Astrocyte (in vitro differentiated cells and primary cell): ENCODE data around the gene CEACAM19. TPM values are rescaled to one million over a fixed set of nuclear protein-coding genes. Genes with fewer than 3 reads are reported as not detected.

Experiments used
- DNase-seq: peaks from one replicate; pipeline ENCODE4 v3.0.0-alpha.2; 2010; ENCODE audit warnings: low read depth
- FAIRE-seq: peaks from 2 replicates; lab custom pipeline; 2011; peaks lifted over from hg19 to GRCh38; lab: Jason Lieb, UNC
- H2AFZ ChIP-seq: 2 replicates; pipeline ENCODE4 v1.6.0; 2012; ENCODE audit warnings: low read depth, low read length, inconsistent platforms
- H3K27ac ChIP-seq: 2 replicates; pipeline ENCODE4 v1.5.1; 2011; ENCODE audit warnings: low read depth, low read length, inconsistent platforms
- H3K27me3 ChIP-seq: 2 replicates; pipeline ENCODE4 v1.6.0; 2011; ENCODE audit warnings: low read length, inconsistent platforms; ENCODE audit not compliant: insufficient read depth
- H3K36me3 ChIP-seq: 2 replicates; pipeline ENCODE4 v1.5.1; 2011; ENCODE audit warnings: low read length, inconsistent platforms; ENCODE audit not compliant: insufficient read depth
- H3K4me1 ChIP-seq: 2 replicates; pipeline ENCODE4 v1.5.1; 2011; ENCODE audit warnings: low read length, inconsistent platforms; ENCODE audit not compliant: insufficient read depth
- H3K4me2 ChIP-seq: 2 replicates; pipeline ENCODE4 v1.6.0; 2012; ENCODE audit warnings: low read length, inconsistent platforms
- H3K4me3 ChIP-seq: 2 replicates; pipeline ENCODE4 v1.5.1; 2011; ENCODE audit warnings: low read depth, mild to moderate bottlenecking, low read length, inconsistent platforms; ENCODE audit not compliant: insufficient read depth
- H3K79me2 ChIP-seq: 2 replicates; pipeline ENCODE4 v1.6.0; 2012; ENCODE audit warnings: mild to moderate bottlenecking, low read length, inconsistent platforms; ENCODE audit not compliant: insufficient read depth
- H3K9ac ChIP-seq: 2 replicates; pipeline ENCODE4 v1.6.0; 2012; ENCODE audit warnings: mild to moderate bottlenecking, low read length, inconsistent platforms
- H3K9me3 ChIP-seq: 2 replicates; pipeline ENCODE4 v1.5.1; 2012; ENCODE audit warnings: low read depth, mild to moderate bottlenecking, low read length, inconsistent platforms; ENCODE audit not compliant: insufficient read depth
- H4K20me1 ChIP-seq: 2 replicates; pipeline ENCODE4 v1.6.0; 2012; ENCODE audit warnings: low read length, inconsistent platforms; ENCODE audit not compliant: insufficient read depth
- H3K27ac Mint-ChIP-seq: one replicate; pipeline ENCODE4 v1.8.0; 2021; ENCODE audit warnings: mild to moderate bottlenecking, mixed read lengths; ENCODE audit not compliant: unreplicated experiment
- H3K27me3 Mint-ChIP-seq: one replicate; pipeline ENCODE4 v1.8.0; 2021; ENCODE audit warnings: low read depth, mixed read lengths; ENCODE audit not compliant: unreplicated experiment
- H3K36me3 Mint-ChIP-seq: one replicate; pipeline ENCODE4 v1.8.0; 2021; ENCODE audit warnings: low read depth, mixed read lengths; ENCODE audit not compliant: unreplicated experiment
- H3K4me1 Mint-ChIP-seq: one replicate; pipeline ENCODE4 v1.8.0; 2021; ENCODE audit warnings: low read depth, mixed read lengths; ENCODE audit not compliant: unreplicated experiment
- H3K4me3 Mint-ChIP-seq: one replicate; pipeline ENCODE4 v1.8.0; 2021; ENCODE audit warnings: mild to moderate bottlenecking, moderate library complexity, mixed read lengths; ENCODE audit not compliant: unreplicated experiment
- H3K9me3 Mint-ChIP-seq: one replicate; pipeline ENCODE4 v1.8.0; 2021; ENCODE audit warnings: mild to moderate bottlenecking, mixed read lengths; ENCODE audit not compliant: unreplicated experiment
- EZH2 ChIP-seq: IDR thresholded peaks from 2 replicates; pipeline ENCODE4 v1.6.1; 2012; ENCODE audit warnings: mild to moderate bottlenecking, low read length, inconsistent platforms; ENCODE audit not compliant: insufficient read depth
- total RNA-seq: library from RNA; stranded (reverse); gene quantifications from 2 replicates; pipeline ENCODE4 v1.2.1, GENCODE V29; 2021
- TF ChIP-seq, protein P1 (sequence below): IDR thresholded peaks from 2 replicates; pipeline ENCODE4 v1.5.1; 2011; ENCODE audit warnings: low read depth, mild to moderate bottlenecking, inconsistent platforms, low read length, moderate library complexity; ENCODE audit not compliant: insufficient read depth

Gene CEACAM19
- total RNA-seq, 1 donor from 2014 or later = 8.0 TPM

DNA sequence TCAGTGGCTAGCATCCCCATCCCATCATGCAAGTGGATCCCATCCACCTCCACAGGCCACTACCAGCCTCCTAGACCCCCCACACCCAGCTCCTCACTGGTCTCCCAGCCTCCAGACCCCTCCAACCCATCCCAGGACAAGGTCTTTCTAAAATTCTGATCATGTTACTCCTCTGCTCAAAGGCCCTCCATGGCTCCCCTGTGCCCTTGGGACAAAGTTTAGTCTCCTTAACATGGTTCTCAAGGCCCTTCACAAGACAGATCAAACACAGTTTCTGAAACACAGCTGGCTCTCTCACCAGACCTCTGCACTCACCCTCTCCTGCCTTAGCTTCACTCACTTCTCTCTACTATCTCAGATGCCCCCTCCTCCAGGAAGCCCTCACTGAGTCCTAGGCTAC lies 9.3 kb downstream of the CEACAM19 start:
- Histone ChIP-seq H3K9me3 (no peaks in the 10 kb centered on the region), H3K27me3 (no peaks in the 10 kb centered on the region), H3K9ac (no peak overlapping the region), H3K36me3 (no peaks in the 10 kb centered on the region), H3K79me2 (no peaks in the 10 kb centered on the region), H2AFZ (no peak overlapping the region), H3K4me3 (no peak overlapping the region), H3K4me2 (no peak overlapping the region), H3K27ac (no peak overlapping the region), H4K20me1 (no peaks in the 10 kb centered on the region), H3K4me1 (peaks cover 14% of the 10 kb centered on the region)
- Mint-ChIP-seq H3K36me3 (peaks cover 17% of the 10 kb centered on the region), H3K4me1 (peaks cover 11% of the 10 kb centered on the region), H3K4me3 (no peak overlapping the region), H3K27me3 (no peaks in the 10 kb centered on the region), H3K27ac (no peak overlapping the region), H3K9me3 (peaks cover 5% of the 10 kb centered on the region)
- TF ChIP-seq, protein P1, sequence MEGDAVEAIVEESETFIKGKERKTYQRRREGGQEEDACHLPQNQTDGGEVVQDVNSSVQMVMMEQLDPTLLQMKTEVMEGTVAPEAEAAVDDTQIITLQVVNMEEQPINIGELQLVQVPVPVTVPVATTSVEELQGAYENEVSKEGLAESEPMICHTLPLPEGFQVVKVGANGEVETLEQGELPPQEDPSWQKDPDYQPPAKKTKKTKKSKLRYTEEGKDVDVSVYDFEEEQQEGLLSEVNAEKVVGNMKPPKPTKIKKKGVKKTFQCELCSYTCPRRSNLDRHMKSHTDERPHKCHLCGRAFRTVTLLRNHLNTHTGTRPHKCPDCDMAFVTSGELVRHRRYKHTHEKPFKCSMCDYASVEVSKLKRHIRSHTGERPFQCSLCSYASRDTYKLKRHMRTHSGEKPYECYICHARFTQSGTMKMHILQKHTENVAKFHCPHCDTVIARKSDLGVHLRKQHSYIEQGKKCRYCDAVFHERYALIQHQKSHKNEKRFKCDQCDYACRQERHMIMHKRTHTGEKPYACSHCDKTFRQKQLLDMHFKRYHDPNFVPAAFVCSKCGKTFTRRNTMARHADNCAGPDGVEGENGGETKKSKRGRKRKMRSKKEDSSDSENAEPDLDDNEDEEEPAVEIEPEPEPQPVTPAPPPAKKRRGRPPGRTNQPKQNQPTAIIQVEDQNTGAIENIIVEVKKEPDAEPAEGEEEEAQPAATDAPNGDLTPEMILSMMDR = no peak
- DNase-seq = no peak
- no peak for FAIRE-seq

DNA sequence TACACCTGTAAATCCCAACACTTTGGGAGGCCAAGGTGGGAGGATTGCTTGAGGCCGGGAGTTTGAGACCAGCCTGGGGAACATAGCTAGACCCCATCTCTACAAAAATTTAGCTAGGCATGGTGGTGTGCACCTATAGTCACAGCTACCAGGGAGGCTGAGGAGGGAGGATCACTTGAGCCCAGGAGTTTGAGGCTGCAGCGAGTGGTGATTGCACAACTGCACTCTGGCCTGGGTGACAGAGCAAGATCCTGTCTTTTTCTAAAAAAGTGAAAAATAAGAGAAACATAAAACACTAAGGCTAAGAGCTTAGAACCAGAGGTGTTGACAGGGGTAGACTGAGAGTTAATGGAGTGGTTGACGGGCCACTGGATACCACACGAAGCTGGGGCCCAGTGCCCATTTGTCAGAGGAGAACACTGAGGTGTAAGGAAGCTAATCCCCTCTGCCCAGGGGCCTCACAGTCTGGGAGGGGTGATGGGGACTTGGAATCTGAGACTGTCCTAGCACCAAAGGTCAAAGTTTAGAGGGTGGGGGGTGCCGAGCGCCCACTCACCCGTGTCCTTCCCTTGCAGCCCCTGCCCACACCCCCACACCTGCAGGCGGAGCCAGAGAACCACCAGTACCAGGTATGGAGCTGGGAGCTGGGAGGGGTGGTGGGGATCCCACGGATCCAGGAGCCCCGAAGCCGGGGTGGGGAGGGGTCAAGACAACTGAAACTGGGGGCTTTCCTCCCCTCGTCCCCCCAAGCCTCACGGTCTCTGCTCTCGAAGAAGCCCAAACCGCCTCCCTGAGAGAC lies 10.9 kb downstream of the CEACAM19 start:
- no peaks in the 10 kb centered on the region for H3K79me2 ChIP-seq
- no peaks in the 10 kb centered on the region for H3K9me3 Mint-ChIP-seq
- FAIRE-seq (no peak), DNase-seq (no peak)
- TF ChIP-seq, protein P1 = no peak
- no peak for TF ChIP-seq EZH2
- no peaks in the 10 kb centered on the region for H3K27me3 ChIP-seq
- peaks cover 16% of the 10 kb centered on the region for H3K4me1 ChIP-seq
- H3K27ac ChIP-seq = no peak overlapping the region
- H3K9ac ChIP-seq = no peak overlapping the region
- H4K20me1 ChIP-seq = no peaks in the 10 kb centered on the region
- H3K4me3 Mint-ChIP-seq = no peak overlapping the region
- H2AFZ ChIP-seq = no peak overlapping the region
- no peaks in the 10 kb centered on the region for H3K27me3 Mint-ChIP-seq
- no peak overlapping the region for H3K4me3 ChIP-seq
- H3K27ac Mint-ChIP-seq = no peak overlapping the region
- no peaks in the 10 kb centered on the region for H3K9me3 ChIP-seq
- H3K36me3 Mint-ChIP-seq = peaks cover 12% of the 10 kb centered on the region
- H3K4me1 Mint-ChIP-seq = peaks cover 13% of the 10 kb centered on the region
- H3K4me2 ChIP-seq = no peak overlapping the region
- no peaks in the 10 kb centered on the region for H3K36me3 ChIP-seq

DNA sequence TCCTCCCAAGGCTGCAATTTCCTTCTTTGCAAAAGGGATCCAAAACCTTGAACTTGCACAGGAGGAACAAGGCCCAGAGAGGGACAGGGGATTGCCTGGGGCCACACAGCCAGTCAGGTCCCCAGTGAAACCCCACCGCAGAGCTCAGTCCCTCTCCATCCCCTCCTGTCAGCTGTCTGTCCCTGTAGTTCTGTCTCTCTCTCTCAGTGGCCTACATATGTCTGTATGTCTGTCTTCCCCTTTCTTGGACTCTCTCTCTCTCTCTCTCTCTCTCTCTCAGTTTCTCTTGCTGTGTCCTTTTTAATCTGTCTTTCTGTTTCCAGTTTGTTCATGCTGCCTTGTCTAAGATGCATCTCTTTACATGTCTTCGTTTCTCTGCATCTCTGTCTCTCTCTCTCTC lies 11.5 kb downstream of the CEACAM19 start:
- Histone ChIP-seq H3K36me3 (no peaks in the 10 kb centered on the region), H4K20me1 (no peaks in the 10 kb centered on the region), H3K4me3 (no peak overlapping the region), H3K9me3 (no peaks in the 10 kb centered on the region), H3K9ac (no peak overlapping the region), H3K4me2 (no peak overlapping the region), H3K79me2 (no peaks in the 10 kb centered on the region), H2AFZ (no peak overlapping the region), H3K4me1 (peaks cover 12% of the 10 kb centered on the region), H3K27me3 (no peaks in the 10 kb centered on the region), H3K27ac (no peak overlapping the region)
- Mint-ChIP-seq H3K4me3 (no peak overlapping the region), H3K27ac (no peak overlapping the region), H3K27me3 (peaks cover under 1% of the 10 kb centered on the region), H3K9me3 (no peaks in the 10 kb centered on the region), H3K4me1 (peaks cover 9% of the 10 kb centered on the region), H3K36me3 (peaks cover 9% of the 10 kb centered on the region)
- FAIRE-seq = no peak
- TF ChIP-seq EZH2 = no peak
- TF ChIP-seq, protein P1 = no peak
- no peak for DNase-seq
